Stimulated activated CD8-positive, alpha-beta memory T cell treated with anti-CD3 and anti-CD28 coated beads, Interleukin-2, amount 100 ng/mL, for 48 hours (primary cell): ENCODE results near the gene KIF3C.
"Not testable (repeated sequence)": the region's sequence is repeated elsewhere in the genome, so short reads cannot be mapped to it uniquely, and the experiment has no call there.

Source experiments
- DNase-seq, 2 donors: peaks; one replicate each; pipeline ENCODE4 v3.0.0-alpha.2; 2020; ENCODE audit warnings: low read depth in 2 of 2

KIF3C gene

GRCh38 chr2:25960920-25961319, 21.4 kb downstream of the KIF3C start:
- DNase-seq = no peak

- DNase-seq = no peak
Observed at GRCh38 chr2:25960396-25960795, 21.9 kb downstream of the KIF3C start.

- DNase-seq = not testable (repeated sequence)
Observed at GRCh38 chr2:25958611-25959010, 23.7 kb downstream of the KIF3C start.

GRCh38 chr2:25957743-25958142, 24.6 kb downstream of the KIF3C start:
- no peak for DNase-seq

GRCh38 chr2:25955869-25956535, 26.3 kb downstream of the KIF3C start:
- no peak for DNase-seq

GRCh38 chr2:25955036-25955435, 27.3 kb downstream of the KIF3C start:
- no peak for DNase-seq

GRCh38 chr2:25954199-25954752, 28.0 kb downstream of the KIF3C start:
- no peak for DNase-seq

- peak; percentile 44 to 53 for DNase-seq
Observed at GRCh38 chr2:25951071-25951547, 31.2 kb downstream of the KIF3C start.

- no peak for DNase-seq
Observed at GRCh38 chr2:25948437-25948836, 33.9 kb downstream of the KIF3C start.

GRCh38 chr2:25941042-25941441, 41.3 kb downstream of the KIF3C start:
- no peak for DNase-seq

- DNase-seq = no peak
Observed at GRCh38 chr2:25939257-25939668, 43.0 kb downstream of the KIF3C start.

- no peak for DNase-seq
Observed at GRCh38 chr2:25938345-25938744, 44.0 kb downstream of the KIF3C start.

- no peak for DNase-seq
Observed at GRCh38 chr2:25936889-25937545, 45.3 kb downstream of the KIF3C start.

GRCh38 chr2:25933622-25934021, 48.7 kb downstream of the KIF3C start:
- no peak for DNase-seq

GRCh38 chr2:25929789-25930473, 52.4 kb downstream of the KIF3C start:
- DNase-seq = no peak

- DNase-seq = no peak
Observed at GRCh38 chr2:25928668-25929067, 53.6 kb downstream of the KIF3C start.

- DNase-seq = no peak
Observed at GRCh38 chr2:25926984-25927756, 55.1 kb downstream of the KIF3C start.

GRCh38 chr2:25922501-25922900, 59.8 kb downstream of the KIF3C start:
- DNase-seq = no peak

- no peak for DNase-seq
Observed at GRCh38 chr2:25920786-25921415, 61.4 kb downstream of the KIF3C start.

- DNase-seq = no peak
Observed at GRCh38 chr2:25920336-25920735, 62.0 kb downstream of the KIF3C start.

- no peak for DNase-seq
Observed at GRCh38 chr2:25917832-25918231, 64.5 kb downstream of the KIF3C start.
